GM23338 (cell line): ENCODE measurements around the gene GET4. TPM values are rescaled to one million over a fixed set of nuclear protein-coding genes. Genes with fewer than 3 reads are reported as not detected.

ENCODE experiments used
- ATAC-seq: fragments of 200-7000 bp; cut with Tn5 transposase; 3 replicates; pipeline ENCODE4 v1.9.1; 2020
- DNase-seq: peaks from one replicate; pipeline ENCODE4 v3.0.0-alpha.2; 2015; ENCODE audit warnings: low spot score
- H2AFZ ChIP-seq: fragments of 200-600 bp; sonication (generic); 2 replicates; pipeline ENCODE4 v1.8.0; 2016; ENCODE audit warnings: antibody characterized with exemption, mild to moderate bottlenecking, moderate library complexity
- H3F3A ChIP-seq: fragments of 200-600 bp; sonication (generic); replicated peaks from 2 replicates; pipeline ENCODE4 v1.8.0; 2017; ENCODE audit warnings: antibody characterized with exemption, mixed run types, low read depth
- H3K27ac ChIP-seq: fragments of 200-600 bp; sonication (generic); 2 replicates; pipeline ENCODE4 v1.6.1; 2016; ENCODE audit warnings: low read depth
- H3K27me3 ChIP-seq: fragments of 200-600 bp; sonication (generic); 2 replicates; pipeline ENCODE4 v1.8.0; 2016; ENCODE audit warnings: mild to moderate bottlenecking, mixed run types, moderate library complexity; ENCODE audit not compliant: insufficient read depth
- H3K36me3 ChIP-seq: fragments of 200-600 bp; sonication (generic); 2 replicates; pipeline ENCODE4 v1.8.0; 2016; ENCODE audit warnings: mild to moderate bottlenecking; ENCODE audit not compliant: insufficient read depth
- H3K4me1 ChIP-seq: fragments of 200-600 bp; sonication (generic); 2 replicates; pipeline ENCODE4 v1.8.0; 2016; ENCODE audit warnings: mild to moderate bottlenecking, moderate library complexity; ENCODE audit not compliant: insufficient read depth
- H3K4me2 ChIP-seq: fragments of 200-600 bp; sonication (generic); 2 replicates; pipeline ENCODE4 v1.7.1; 2017; ENCODE audit warnings: mixed run types
- H3K4me3 ChIP-seq: fragments of 200-600 bp; sonication (generic); 2 replicates; pipeline ENCODE4 v1.6.1; 2016; ENCODE audit warnings: mixed run types
- H3K79me2 ChIP-seq: fragments of 200-600 bp; sonication (generic); replicated peaks from 2 replicates; pipeline ENCODE4 v1.8.0; 2017; ENCODE audit warnings: mild to moderate bottlenecking; ENCODE audit not compliant: insufficient read depth
- H3K9me2 ChIP-seq: fragments of 200-600 bp; sonication (generic); 2 replicates; pipeline ENCODE4 v1.8.0; 2017; ENCODE audit not compliant: insufficient read depth
- H4K20me1 ChIP-seq: fragments of 200-600 bp; sonication (generic); replicated peaks from 2 replicates; pipeline ENCODE4 v1.8.0; 2017; ENCODE audit warnings: mild to moderate bottlenecking; ENCODE audit not compliant: insufficient read depth
- H3K27ac Mint-ChIP-seq: 2 replicates; pipeline ENCODE4 v1.8.0; 2020; ENCODE audit warnings: inconsistent platforms, mild to moderate bottlenecking, moderate library complexity, mixed read lengths
- H3K27me3 Mint-ChIP-seq: 3 replicates; pipeline ENCODE4 v1.8.0; 2022; ENCODE audit warnings: low read depth, mild to moderate bottlenecking, moderate library complexity, mixed read lengths, inconsistent platforms; ENCODE audit not compliant: insufficient read depth, poor library complexity
- H3K36me3 Mint-ChIP-seq: 3 replicates; pipeline ENCODE4 v1.8.0; 2021; ENCODE audit warnings: low read depth, mild to moderate bottlenecking, inconsistent platforms, moderate library complexity, mixed read lengths
- H3K4me1 Mint-ChIP-seq: 3 replicates; pipeline ENCODE4 v1.8.0; 2020; ENCODE audit warnings: mild to moderate bottlenecking, inconsistent platforms, mixed read lengths
- H3K4me3 Mint-ChIP-seq: 3 replicates; pipeline ENCODE4 v1.8.0; 2021; ENCODE audit warnings: moderate library complexity, mild to moderate bottlenecking, inconsistent platforms, mixed read lengths
- H3K9me3 Mint-ChIP-seq: 3 replicates; pipeline ENCODE4 v1.8.0; 2020; ENCODE audit warnings: moderate library complexity, mild to moderate bottlenecking, inconsistent platforms, mixed read lengths
- CREB1 ChIP-seq: fragments of 250-450 bp; sonication (Bioruptor Pico); IDR thresholded peaks from 2 replicates; pipeline ENCODE4 v1.5.0; 2020; ENCODE audit warnings: low read depth, mild to moderate bottlenecking, moderate library complexity
- EZH2 ChIP-seq: fragments of 200-600 bp; sonication (generic); IDR thresholded peaks from one replicate; pipeline ENCODE4 v1.8.0; 2017; ENCODE audit warnings: antibody characterized with exemption, mild to moderate bottlenecking, low read depth; ENCODE audit not compliant: unreplicated experiment
- EZH2phosphoT487 ChIP-seq: fragments of 200-600 bp; sonication (generic); IDR thresholded peaks from one replicate; pipeline ENCODE4 v1.8.1; 2018; ENCODE audit warnings: antibody characterized with exemption; ENCODE audit not compliant: unreplicated experiment
- NANOG ChIP-seq: IDR thresholded peaks from 2 replicates; pipeline ENCODE4 v1.6.1; 2016; ENCODE audit warnings: antibody characterized with exemption, borderline replicate concordance
- POLR2AphosphoS5 ChIP-seq: IDR thresholded peaks from 2 replicates; pipeline ENCODE4 v1.6.1; 2016; ENCODE audit warnings: antibody characterized with exemption, low read depth
- STAT1 ChIP-seq: IDR thresholded peaks from one replicate; pipeline ENCODE4 v1.6.1; 2016; ENCODE audit warnings: antibody characterized with exemption; ENCODE audit not compliant: unreplicated experiment
- ZNF114 ChIP-seq: fragments of 250-450 bp; sonication (Bioruptor Pico); IDR thresholded peaks from 2 replicates; pipeline ENCODE4 v1.5.0; 2020; ENCODE audit warnings: mild to moderate bottlenecking, moderate library complexity
- ZNF331 ChIP-seq: fragments of 250-450 bp; sonication (Bioruptor Pico); IDR thresholded peaks from 2 replicates; pipeline ENCODE4 v1.5.0; 2020; ENCODE audit warnings: low read depth, mild to moderate bottlenecking, moderate library complexity
- polyA plus RNA-seq: library from polyadenylated mRNA; unstranded; fragments of >200 nt; fragmentation: Nextera tagmentation; extraction: Ambion mirVana; gene quantifications from 2 replicates; pipeline ENCODE4 v1.2.1, GENCODE V29; 2016
- total RNA-seq: library from RNA; depleted of rRNA; stranded (reverse); fragments of >200 nt; shearing (Covaris generic); gene quantifications from 2 replicates; pipeline ENCODE4 v1.2.3, GENCODE V29; 2014
- TF ChIP-seq, protein P1 (sequence below): fragments of 250-450 bp; sonication (Bioruptor Pico); IDR thresholded peaks from 2 replicates; pipeline ENCODE4 v1.5.0; 2020; ENCODE audit warnings: mild to moderate bottlenecking, moderate library complexity
- TF ChIP-seq, protein P2 (sequence below), 2 experiments: fragments of 200-600 bp in 1 of 2; sonication (generic) in 1 of 2; conservative IDR thresholded peaks; 2 replicates each; pipeline versions ENCODE4 v1.5.1 to v1.6.1; 2016 to 2017; ENCODE audit warnings: antibody characterized with exemption in 2 of 2, low read depth in 2 of 2, mild to moderate bottlenecking in 2 of 2, moderate library complexity in 1 of 2
- TF ChIP-seq, protein P3 (sequence below): IDR thresholded peaks from one replicate; pipeline ENCODE4 v1.6.1; 2018; ENCODE audit warnings: antibody characterized with exemption; ENCODE audit not compliant: unreplicated experiment

The GET4 gene
- total and polyA plus RNA-seq, 2 experiments from 2014 or later: 48.0 to 79.1 TPM

DNA sequence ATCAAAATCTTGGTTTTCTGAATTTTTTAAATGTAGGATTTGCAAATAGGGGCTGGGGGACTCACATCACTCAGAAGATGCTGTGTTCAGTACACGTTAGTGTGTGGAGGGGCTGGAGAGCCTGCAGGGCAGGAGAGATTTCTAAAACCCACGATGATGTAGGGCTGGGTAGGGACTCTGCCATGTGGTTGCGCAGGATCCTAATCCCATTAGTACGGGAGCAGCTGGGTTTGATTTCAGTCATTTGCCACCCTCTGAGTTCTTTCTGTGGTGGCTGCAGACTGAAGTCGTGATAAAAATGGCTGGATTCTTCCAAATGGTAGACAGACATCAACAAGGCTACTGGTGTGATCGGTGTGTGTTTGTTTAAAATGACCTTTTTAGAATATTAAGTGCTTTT lies 14.2 kb upstream of the GET4 start (continued):
- TF ChIP-seq, protein P1, sequence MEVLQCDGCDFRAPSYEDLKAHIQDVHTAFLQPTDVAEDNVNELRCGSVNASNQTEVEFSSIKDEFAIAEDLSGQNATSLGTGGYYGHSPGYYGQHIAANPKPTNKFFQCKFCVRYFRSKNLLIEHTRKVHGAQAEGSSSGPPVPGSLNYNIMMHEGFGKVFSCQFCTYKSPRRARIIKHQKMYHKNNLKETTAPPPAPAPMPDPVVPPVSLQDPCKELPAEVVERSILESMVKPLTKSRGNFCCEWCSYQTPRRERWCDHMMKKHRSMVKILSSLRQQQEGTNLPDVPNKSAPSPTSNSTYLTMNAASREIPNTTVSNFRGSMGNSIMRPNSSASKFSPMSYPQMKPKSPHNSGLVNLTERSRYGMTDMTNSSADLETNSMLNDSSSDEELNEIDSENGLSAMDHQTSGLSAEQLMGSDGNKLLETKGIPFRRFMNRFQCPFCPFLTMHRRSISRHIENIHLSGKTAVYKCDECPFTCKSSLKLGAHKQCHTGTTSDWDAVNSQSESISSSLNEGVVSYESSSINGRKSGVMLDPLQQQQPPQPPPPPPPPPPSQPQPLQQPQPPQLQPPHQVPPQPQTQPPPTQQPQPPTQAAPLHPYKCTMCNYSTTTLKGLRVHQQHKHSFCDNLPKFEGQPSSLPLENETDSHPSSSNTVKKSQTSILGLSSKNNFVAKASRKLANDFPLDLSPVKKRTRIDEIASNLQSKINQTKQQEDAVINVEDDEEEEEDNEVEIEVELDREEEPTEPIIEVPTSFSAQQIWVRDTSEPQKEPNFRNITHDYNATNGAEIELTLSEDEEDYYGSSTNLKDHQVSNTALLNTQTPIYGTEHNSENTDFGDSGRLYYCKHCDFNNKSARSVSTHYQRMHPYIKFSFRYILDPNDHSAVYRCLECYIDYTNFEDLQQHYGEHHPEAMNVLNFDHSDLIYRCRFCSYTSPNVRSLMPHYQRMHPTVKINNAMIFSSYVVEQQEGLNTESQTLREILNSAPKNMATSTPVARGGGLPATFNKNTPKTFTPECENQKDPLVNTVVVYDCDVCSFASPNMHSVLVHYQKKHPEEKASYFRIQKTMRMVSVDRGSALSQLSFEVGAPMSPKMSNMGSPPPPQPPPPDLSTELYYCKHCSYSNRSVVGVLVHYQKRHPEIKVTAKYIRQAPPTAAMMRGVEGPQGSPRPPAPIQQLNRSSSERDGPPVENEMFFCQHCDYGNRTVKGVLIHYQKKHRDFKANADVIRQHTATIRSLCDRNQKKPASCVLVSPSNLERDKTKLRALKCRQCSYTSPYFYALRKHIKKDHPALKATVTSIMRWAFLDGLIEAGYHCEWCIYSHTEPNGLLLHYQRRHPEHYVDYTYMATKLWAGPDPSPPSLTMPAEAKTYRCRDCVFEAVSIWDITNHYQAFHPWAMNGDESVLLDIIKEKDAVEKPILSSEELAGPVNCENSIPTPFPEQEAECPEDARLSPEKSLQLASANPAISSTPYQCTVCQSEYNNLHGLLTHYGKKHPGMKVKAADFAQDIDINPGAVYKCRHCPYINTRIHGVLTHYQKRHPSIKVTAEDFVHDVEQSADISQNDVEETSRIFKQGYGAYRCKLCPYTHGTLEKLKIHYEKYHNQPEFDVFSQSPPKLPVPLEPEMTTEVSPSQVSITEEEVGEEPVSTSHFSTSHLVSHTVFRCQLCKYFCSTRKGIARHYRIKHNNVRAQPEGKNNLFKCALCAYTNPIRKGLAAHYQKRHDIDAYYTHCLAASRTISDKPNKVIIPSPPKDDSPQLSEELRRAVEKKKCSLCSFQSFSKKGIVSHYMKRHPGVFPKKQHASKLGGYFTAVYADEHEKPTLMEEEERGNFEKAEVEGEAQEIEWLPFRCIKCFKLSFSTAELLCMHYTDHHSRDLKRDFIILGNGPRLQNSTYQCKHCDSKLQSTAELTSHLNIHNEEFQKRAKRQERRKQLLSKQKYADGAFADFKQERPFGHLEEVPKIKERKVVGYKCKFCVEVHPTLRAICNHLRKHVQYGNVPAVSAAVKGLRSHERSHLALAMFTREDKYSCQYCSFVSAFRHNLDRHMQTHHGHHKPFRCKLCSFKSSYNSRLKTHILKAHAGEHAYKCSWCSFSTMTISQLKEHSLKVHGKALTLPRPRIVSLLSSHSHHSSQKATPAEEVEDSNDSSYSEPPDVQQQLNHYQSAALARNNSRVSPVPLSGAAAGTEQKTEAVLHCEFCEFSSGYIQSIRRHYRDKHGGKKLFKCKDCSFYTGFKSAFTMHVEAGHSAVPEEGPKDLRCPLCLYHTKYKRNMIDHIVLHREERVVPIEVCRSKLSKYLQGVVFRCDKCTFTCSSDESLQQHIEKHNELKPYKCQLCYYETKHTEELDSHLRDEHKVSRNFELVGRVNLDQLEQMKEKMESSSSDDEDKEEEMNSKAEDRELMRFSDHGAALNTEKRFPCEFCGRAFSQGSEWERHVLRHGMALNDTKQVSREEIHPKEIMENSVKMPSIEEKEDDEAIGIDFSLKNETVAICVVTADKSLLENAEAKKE (CRISPR knock-in tag): no peak

DNA sequence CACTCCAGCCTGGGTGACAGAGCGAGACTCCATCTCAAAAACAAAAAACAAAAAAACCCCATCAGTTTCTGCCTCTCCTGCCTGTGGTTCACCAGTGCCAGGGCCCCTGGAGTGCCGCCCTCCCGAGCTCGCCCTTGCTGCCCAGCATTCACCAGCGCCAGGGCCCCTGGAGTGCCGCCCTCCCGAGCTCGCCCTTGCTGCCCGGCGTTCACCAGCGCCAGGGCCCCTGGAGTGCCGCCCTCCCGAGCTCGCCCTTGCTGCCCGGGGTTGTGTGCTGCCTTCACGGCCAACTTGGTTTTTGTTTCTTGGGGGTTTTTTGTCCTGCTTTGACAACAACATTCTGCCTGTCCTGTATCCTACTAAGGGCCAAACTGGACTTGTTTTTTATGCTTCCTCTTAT lies 13.2 kb upstream of the GET4 start:
- ATAC-seq (no peak), DNase-seq (no peak)
- Histone ChIP-seq H3K4me1 (no peaks in the 10 kb centered on the region), H3K4me2 (no peak overlapping the region), H3K79me2 (peaks cover 9% of the 10 kb centered on the region; the same call in 1 of the 2 replicates), H3K36me3 (peaks cover 34% of the 10 kb centered on the region; the same call in 1 of the 2 replicates), H4K20me1 (peaks cover 3% of the 10 kb centered on the region; the same call in 1 of the 2 replicates), H3F3A (no peaks in the 10 kb centered on the region), H3K27ac (no peak overlapping the region), H3K9me2 (no peaks in the 10 kb centered on the region), H3K27me3 (no peaks in the 10 kb centered on the region), H3K4me3 (no peak overlapping the region), H2AFZ (no peak overlapping the region)
- no peaks in the 10 kb centered on the region for H3K4me1 Mint-ChIP-seq
- peaks cover 4% of the 10 kb centered on the region for H3K27me3 Mint-ChIP-seq
- no peak overlapping the region for H3K27ac Mint-ChIP-seq
- TF ChIP-seq POLR2AphosphoS5 (no peak), NANOG (no peak), ZNF331 (CRISPR knock-in tag) (no peak), EZH2 (no peak), STAT1 (no peak), EZH2phosphoT487 (no peak), ZNF114 (CRISPR knock-in tag) (no peak), CREB1 (CRISPR knock-in tag) (no peak)
- TF ChIP-seq, protein P2, sequence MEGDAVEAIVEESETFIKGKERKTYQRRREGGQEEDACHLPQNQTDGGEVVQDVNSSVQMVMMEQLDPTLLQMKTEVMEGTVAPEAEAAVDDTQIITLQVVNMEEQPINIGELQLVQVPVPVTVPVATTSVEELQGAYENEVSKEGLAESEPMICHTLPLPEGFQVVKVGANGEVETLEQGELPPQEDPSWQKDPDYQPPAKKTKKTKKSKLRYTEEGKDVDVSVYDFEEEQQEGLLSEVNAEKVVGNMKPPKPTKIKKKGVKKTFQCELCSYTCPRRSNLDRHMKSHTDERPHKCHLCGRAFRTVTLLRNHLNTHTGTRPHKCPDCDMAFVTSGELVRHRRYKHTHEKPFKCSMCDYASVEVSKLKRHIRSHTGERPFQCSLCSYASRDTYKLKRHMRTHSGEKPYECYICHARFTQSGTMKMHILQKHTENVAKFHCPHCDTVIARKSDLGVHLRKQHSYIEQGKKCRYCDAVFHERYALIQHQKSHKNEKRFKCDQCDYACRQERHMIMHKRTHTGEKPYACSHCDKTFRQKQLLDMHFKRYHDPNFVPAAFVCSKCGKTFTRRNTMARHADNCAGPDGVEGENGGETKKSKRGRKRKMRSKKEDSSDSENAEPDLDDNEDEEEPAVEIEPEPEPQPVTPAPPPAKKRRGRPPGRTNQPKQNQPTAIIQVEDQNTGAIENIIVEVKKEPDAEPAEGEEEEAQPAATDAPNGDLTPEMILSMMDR (conservative IDR thresholded peaks at IDR 0.05; ENCODE audit: low read depth in 2 of 2): no peak
- TF ChIP-seq, protein P3, sequence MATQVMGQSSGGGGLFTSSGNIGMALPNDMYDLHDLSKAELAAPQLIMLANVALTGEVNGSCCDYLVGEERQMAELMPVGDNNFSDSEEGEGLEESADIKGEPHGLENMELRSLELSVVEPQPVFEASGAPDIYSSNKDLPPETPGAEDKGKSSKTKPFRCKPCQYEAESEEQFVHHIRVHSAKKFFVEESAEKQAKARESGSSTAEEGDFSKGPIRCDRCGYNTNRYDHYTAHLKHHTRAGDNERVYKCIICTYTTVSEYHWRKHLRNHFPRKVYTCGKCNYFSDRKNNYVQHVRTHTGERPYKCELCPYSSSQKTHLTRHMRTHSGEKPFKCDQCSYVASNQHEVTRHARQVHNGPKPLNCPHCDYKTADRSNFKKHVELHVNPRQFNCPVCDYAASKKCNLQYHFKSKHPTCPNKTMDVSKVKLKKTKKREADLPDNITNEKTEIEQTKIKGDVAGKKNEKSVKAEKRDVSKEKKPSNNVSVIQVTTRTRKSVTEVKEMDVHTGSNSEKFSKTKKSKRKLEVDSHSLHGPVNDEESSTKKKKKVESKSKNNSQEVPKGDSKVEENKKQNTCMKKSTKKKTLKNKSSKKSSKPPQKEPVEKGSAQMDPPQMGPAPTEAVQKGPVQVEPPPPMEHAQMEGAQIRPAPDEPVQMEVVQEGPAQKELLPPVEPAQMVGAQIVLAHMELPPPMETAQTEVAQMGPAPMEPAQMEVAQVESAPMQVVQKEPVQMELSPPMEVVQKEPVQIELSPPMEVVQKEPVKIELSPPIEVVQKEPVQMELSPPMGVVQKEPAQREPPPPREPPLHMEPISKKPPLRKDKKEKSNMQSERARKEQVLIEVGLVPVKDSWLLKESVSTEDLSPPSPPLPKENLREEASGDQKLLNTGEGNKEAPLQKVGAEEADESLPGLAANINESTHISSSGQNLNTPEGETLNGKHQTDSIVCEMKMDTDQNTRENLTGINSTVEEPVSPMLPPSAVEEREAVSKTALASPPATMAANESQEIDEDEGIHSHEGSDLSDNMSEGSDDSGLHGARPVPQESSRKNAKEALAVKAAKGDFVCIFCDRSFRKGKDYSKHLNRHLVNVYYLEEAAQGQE: no peak
- peaks cover 89% of the 10 kb centered on the region for H3K36me3 Mint-ChIP-seq
- no peaks in the 10 kb centered on the region for H3K9me3 Mint-ChIP-seq
- H3K4me3 Mint-ChIP-seq: no peak overlapping the region
